Parathyroid adenoma (tissue), 2 donors: ENCODE data around the gene TTLL7.

ENCODE experiments used
- H2AFZ ChIP-seq: fragments of 300-600 bp; sonication (generic); one replicate; pipeline ENCODE4 v1.7.0; 2017; ENCODE audit warnings: antibody characterized with exemption, mild to moderate bottlenecking
- H3K27ac ChIP-seq: fragments of 300-600 bp; sonication (generic); one replicate; pipeline ENCODE4 v1.7.0; 2017
- H3K27me3 ChIP-seq: fragments of 300-600 bp; sonication (generic); one replicate; pipeline ENCODE4 v1.7.0; 2017; ENCODE audit warnings: low read length; ENCODE audit not compliant: control insufficient read depth, insufficient read depth
- H3K36me3 ChIP-seq: fragments of 300-600 bp; sonication (generic); one replicate; pipeline ENCODE4 v1.7.0; 2017; ENCODE audit warnings: low read length; ENCODE audit not compliant: control insufficient read depth, insufficient read depth
- H3K4me1 ChIP-seq: fragments of 300-600 bp; sonication (generic); one replicate; pipeline ENCODE4 v1.7.0; 2017; ENCODE audit warnings: control low read depth
- H3K4me2 ChIP-seq: fragments of 300-600 bp; sonication (generic); one replicate; pipeline ENCODE4 v1.7.0; 2017; ENCODE audit warnings: low read length
- H3K4me3 ChIP-seq: fragments of 300-600 bp; sonication (generic); one replicate; pipeline ENCODE4 v1.7.0; 2017; ENCODE audit warnings: low read depth, low read length
- H3K79me2 ChIP-seq: fragments of 300-600 bp; sonication (generic); one replicate; pipeline ENCODE4 v1.7.0; 2017; ENCODE audit warnings: control low read depth
- H3K9ac ChIP-seq: fragments of 300-600 bp; sonication (generic); one replicate; pipeline ENCODE4 v1.7.0; 2017; ENCODE audit warnings: mild to moderate bottlenecking
- H3K9me3 ChIP-seq: fragments of 300-600 bp; sonication (generic); one replicate; pipeline ENCODE4 v1.7.0; 2017; ENCODE audit warnings: low read length; ENCODE audit not compliant: control insufficient read depth
- TF ChIP-seq, protein P1 (sequence below): fragments of 300-600 bp; sonication (generic); IDR thresholded peaks from one replicate; pipeline ENCODE4 v1.7.0; 2017; ENCODE audit warnings: antibody characterized with exemption, mild to moderate bottlenecking
- donor health status: primary hyperparathyroidism.

TTLL7 gene

GRCh38 chr1:83822208-83822607 is 176.7 kb downstream of the TTLL7 start:
- Histone ChIP-seq H3K4me3 (no peak overlapping the region), H3K9me3 (no peaks in the 10 kb centered on the region), H3K36me3 (no peaks in the 10 kb centered on the region), H3K4me2 (no peak overlapping the region), H3K9ac (no peak overlapping the region), H2AFZ (no peak overlapping the region), H3K27me3 (no peaks in the 10 kb centered on the region), H3K27ac (no peak overlapping the region), H3K79me2 (no peaks in the 10 kb centered on the region), H3K4me1 (no peaks in the 10 kb centered on the region)
- TF ChIP-seq, protein P1, sequence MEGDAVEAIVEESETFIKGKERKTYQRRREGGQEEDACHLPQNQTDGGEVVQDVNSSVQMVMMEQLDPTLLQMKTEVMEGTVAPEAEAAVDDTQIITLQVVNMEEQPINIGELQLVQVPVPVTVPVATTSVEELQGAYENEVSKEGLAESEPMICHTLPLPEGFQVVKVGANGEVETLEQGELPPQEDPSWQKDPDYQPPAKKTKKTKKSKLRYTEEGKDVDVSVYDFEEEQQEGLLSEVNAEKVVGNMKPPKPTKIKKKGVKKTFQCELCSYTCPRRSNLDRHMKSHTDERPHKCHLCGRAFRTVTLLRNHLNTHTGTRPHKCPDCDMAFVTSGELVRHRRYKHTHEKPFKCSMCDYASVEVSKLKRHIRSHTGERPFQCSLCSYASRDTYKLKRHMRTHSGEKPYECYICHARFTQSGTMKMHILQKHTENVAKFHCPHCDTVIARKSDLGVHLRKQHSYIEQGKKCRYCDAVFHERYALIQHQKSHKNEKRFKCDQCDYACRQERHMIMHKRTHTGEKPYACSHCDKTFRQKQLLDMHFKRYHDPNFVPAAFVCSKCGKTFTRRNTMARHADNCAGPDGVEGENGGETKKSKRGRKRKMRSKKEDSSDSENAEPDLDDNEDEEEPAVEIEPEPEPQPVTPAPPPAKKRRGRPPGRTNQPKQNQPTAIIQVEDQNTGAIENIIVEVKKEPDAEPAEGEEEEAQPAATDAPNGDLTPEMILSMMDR = no peak

GRCh38 chr1:83819436-83819835 is 179.5 kb downstream of the TTLL7 start:
- Histone ChIP-seq H2AFZ (no peak overlapping the region), H3K4me1 (no peaks in the 10 kb centered on the region), H3K9ac (no peak overlapping the region), H3K36me3 (no peaks in the 10 kb centered on the region), H3K27ac (no peak overlapping the region), H3K27me3 (no peaks in the 10 kb centered on the region), H3K9me3 (no peaks in the 10 kb centered on the region), H3K4me3 (no peak overlapping the region), H3K79me2 (no peaks in the 10 kb centered on the region), H3K4me2 (no peak overlapping the region)
- TF ChIP-seq, protein P1 = no peak

- Histone ChIP-seq H3K79me2 (no peaks in the 10 kb centered on the region), H3K27ac (no peak overlapping the region), H3K27me3 (no peaks in the 10 kb centered on the region), H2AFZ (no peak overlapping the region), H3K4me2 (no peak overlapping the region), H3K4me3 (no peak overlapping the region), H3K9me3 (no peaks in the 10 kb centered on the region), H3K4me1 (no peaks in the 10 kb centered on the region), H3K9ac (no peak overlapping the region), H3K36me3 (no peaks in the 10 kb centered on the region)
- TF ChIP-seq, protein P1 = no peak
Observed at GRCh38 chr1:83818916-83819315, 180.0 kb downstream of the TTLL7 start.

DNA sequence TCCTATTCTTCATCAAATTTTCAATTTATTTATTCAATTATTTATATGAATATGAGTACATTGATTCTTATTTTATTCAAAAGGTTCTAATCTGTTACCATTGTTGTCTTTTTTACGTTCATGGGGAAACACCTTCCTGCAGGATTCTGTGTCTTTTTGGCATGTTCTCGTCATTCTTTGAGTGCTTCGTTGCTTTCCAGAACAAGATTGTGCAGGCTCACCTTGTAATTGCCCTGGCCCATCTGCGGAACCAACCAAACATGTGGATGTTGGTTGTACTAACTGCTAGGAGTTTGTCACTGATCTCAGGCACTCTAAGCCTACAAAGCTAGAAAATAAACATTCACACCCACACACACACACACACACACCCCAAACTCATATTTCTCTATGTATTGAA is 182.1 kb downstream of the TTLL7 start:
- no peaks in the 10 kb centered on the region for H3K27me3 ChIP-seq
- TF ChIP-seq, protein P1 = no peak

GRCh38 chr1:83815330-83815729 is 183.6 kb downstream of the TTLL7 start:
- no peaks in the 10 kb centered on the region for H3K36me3 ChIP-seq
- no peak overlapping the region for H3K9ac ChIP-seq
- H3K4me2 ChIP-seq = no peak overlapping the region
- no peaks in the 10 kb centered on the region for H3K9me3 ChIP-seq
- H3K4me1 ChIP-seq = no peaks in the 10 kb centered on the region
- H3K4me3 ChIP-seq = no peak overlapping the region
- no peaks in the 10 kb centered on the region for H3K27me3 ChIP-seq
- H2AFZ ChIP-seq = no peak overlapping the region
- TF ChIP-seq, protein P1 = no peak
- no peak overlapping the region for H3K27ac ChIP-seq
- no peaks in the 10 kb centered on the region for H3K79me2 ChIP-seq

More for the DNA sequence above, 182.1 kb downstream of the TTLL7 start:
- Histone ChIP-seq H3K9ac (no peak overlapping the region), H2AFZ (no peak overlapping the region), H3K79me2 (no peaks in the 10 kb centered on the region), H3K4me2 (no peak overlapping the region), H3K4me3 (no peak overlapping the region), H3K4me1 (no peaks in the 10 kb centered on the region), H3K9me3 (no peaks in the 10 kb centered on the region), H3K36me3 (no peaks in the 10 kb centered on the region), H3K27ac (no peak overlapping the region)
